AG10803 (cell line): ENCODE results near the gene PDLIM7.
"Not testable (repeated sequence)": the region's sequence is repeated elsewhere in the genome, so short reads cannot be mapped to it uniquely, and the experiment has no call there.

Experiments used
- DNase-seq: peaks from one replicate; pipeline ENCODE4 v3.0.0; 2010; ENCODE audit warnings: low read depth
- H3K4me3 ChIP-seq: 2 replicates; pipeline ENCODE4 v1.5.1; 2011; ENCODE audit warnings: mild to moderate bottlenecking, low read length, control low read depth
- TF ChIP-seq, protein P1 (sequence below): conservative IDR thresholded peaks from 2 replicates; pipeline ENCODE4 v1.5.1; 2011; ENCODE audit warnings: mild to moderate bottlenecking, low read length, control low read depth, inconsistent platforms

Gene PDLIM7

DNA sequence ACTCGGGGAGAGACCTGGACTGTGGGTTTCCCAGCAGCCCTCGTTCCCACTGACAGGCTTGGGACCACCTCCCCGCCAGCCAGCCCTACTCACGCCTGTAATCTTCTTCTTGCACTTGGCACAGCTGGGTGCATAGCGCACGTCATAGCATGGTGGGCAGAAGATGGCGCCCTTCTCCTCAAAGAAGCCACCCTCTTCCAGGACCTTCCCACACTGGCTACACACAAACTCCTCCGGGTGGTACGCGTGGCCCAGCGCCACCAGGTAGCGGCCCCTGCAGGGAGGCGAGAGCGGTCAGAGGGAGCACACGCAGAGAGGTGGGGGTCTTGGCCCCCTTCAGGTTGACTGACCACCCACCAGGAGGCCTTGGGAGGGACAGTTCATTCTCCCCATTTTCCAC, 9.4 kb downstream of the PDLIM7 start:
- H3K4me3 ChIP-seq, result no peak overlapping the region
- TF ChIP-seq, protein P1, sequence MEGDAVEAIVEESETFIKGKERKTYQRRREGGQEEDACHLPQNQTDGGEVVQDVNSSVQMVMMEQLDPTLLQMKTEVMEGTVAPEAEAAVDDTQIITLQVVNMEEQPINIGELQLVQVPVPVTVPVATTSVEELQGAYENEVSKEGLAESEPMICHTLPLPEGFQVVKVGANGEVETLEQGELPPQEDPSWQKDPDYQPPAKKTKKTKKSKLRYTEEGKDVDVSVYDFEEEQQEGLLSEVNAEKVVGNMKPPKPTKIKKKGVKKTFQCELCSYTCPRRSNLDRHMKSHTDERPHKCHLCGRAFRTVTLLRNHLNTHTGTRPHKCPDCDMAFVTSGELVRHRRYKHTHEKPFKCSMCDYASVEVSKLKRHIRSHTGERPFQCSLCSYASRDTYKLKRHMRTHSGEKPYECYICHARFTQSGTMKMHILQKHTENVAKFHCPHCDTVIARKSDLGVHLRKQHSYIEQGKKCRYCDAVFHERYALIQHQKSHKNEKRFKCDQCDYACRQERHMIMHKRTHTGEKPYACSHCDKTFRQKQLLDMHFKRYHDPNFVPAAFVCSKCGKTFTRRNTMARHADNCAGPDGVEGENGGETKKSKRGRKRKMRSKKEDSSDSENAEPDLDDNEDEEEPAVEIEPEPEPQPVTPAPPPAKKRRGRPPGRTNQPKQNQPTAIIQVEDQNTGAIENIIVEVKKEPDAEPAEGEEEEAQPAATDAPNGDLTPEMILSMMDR, result 0 out of 2 replicates have a peak, but pooled peaks have one; percentile 3
- DNase-seq, result no peak

DNA sequence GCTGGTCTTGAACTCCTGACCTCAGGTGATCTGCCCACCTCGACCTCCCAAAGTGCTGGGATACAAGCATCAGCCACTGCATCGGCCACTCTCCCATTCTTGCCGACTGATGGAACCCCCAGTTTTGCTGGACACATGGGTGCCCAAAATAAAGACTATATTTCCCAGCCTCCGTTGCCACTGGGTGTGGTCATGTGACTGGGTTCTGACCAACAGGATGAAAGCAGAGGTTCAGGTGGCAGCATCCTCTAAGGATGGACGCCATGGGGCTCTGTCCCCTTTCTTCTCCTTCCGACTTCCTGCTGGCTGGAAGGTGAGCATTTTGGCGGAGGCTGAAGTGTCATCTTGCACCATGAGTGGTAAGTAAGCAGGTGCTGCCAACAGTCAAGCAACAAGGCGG, 10.3 kb downstream of the PDLIM7 start:
- no peak for DNase-seq
- TF ChIP-seq, protein P1, result no peak
- H3K4me3 ChIP-seq, result no peak overlapping the region

DNA sequence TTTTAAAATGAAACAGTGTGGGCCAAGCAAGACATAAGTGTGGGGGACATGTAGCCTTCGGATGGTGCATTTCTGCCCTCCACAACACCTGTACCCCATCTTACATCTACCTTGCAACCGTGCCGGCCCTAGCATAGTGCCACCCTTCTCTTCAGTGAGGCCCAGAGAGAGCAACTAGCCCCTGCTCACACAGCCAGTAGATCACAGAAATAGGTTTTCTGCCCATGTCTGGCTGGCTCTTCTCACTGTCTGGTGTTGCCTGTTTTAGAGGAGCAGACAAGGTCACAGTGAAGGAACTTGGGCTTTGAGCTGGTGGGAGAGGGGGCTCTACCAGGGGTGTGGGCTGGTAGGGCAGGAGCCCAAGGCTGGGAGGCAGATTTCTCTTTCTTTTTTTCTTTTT, 11.1 kb downstream of the PDLIM7 start:
- no peak for DNase-seq
- H3K4me3 ChIP-seq, result no peak overlapping the region
- TF ChIP-seq, protein P1, result no peak

DNA sequence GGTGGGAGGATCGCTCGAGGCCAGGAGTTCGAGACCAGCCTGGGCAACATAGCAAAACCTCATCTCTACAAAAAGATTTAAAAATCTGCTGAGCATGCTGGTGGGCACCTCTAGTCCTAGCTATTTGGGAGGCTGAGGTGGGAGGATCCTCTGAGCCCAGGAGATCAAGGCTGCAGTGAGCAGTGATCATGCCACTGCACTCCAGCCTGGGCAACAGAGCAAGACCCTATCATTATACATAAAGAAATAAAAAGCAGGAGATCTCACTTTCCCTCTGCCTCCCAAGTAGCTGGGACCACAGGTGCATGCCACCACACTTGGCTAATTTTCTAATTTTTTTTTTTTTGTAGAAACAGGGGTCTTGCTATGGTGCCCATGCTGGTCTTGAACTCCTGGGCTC, 11.7 kb downstream of the PDLIM7 start:
- not testable (repeated sequence) for H3K4me3 ChIP-seq, DNase-seq

DNA sequence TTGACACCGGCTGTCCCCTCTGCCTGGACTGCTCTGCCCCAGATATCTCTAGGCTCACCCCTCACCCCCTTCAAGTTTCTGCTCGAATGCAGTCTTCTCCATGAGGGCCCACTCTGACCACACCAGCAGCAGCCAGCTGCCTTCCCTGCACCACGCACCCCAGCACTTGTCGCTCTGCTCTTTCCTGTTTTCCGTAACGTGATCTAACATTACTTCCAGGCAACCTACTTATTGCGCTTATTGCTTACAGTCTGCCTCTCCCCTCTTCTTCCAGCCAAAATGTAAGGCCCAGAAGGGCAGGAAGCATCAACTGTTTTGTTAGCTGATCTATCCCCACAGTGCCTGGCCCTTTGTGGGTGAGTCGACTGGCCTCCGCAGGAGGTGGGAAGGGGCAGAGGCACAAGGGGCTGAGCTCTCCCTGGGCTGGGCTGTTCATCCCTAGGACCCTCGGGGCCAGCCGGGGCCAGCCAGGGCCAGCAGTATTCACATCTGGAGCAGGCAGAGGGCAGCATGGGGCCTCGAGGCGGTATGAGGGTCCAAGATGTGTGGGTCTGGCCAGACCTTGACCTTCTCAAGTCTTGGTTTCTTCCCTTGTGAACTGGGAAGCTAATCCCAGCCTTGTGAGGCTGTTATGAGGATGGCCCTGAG, 12.4 kb downstream of the PDLIM7 start:
- DNase-seq, result no peak
- H3K4me3 ChIP-seq, result no peak overlapping the region; the same call in 1 of the 2 replicates
- TF ChIP-seq, protein P1, result no peak

DNA sequence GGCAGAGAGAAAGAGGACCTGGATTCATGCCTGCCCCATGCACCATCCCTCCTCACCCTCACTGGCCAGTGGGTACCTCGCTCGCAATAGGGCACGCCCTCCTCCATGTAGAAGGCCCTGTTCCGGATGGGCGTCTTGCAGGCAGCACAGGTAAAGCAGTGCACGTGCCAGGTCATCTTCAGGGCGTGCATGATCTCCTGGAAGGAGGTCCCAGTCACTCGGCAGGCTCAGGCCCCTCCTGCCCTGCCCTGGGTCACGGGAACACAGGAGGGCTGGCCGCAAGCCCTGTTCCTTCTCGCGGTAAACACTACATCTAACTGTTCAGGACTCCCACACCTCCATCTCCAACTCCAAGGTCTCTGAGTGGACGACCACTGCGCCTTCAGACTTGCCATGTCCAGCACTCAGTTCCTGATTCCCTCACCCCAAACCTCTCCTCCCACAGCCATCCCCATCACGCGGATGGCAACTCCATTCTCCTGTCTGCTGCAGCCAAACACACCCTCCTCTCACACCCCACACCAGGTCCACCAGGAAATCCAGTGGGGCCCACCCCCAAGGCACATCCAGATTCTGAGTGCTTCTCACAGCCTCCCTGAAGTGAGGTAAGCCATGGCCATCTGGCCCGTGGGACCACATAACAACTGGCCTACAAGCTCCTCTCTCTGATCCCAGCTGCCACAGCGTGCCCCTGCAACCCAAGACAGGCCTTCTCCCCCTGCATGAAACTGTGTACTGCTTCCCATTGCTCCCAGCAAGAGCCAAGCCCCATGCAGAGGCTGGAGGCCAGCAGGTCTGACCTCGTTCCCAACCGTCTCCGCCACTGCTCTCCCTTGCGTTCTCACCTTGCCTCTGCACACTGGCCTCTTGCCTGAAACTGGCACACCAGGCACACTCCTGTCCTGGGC, 13.2 kb downstream of the PDLIM7 start:
- no peak for DNase-seq
- TF ChIP-seq, protein P1, result no peak
- H3K4me3 ChIP-seq, result no peak overlapping the region; the same call in 1 of the 2 replicates

DNA sequence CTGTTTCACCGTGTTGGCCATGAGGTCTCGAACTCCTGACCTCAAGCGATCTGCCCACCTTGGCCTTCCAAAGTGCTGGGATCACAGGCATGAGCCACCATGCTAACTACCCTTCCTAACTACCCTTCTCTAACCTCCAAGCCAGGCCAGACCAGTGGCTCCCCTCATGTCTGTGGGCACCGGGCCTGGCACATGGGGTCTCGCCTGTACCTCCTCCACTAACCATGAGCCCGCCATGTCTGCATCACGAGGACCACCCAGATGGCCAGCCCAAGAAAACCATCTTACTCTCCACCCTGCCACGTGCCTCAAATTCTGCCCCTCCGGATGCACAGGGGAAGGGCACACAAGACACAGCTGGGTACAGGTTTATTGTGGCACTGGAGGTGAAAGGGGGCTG, 14.4 kb downstream of the PDLIM7 start:
- no peak for DNase-seq
- TF ChIP-seq, protein P1, result no peak
- H3K4me3 ChIP-seq, result no peak overlapping the region
